ENCODE results near the gene IL1RAP.

The IL1RAP gene

GRCh38 chr3:190541560-190541959, 27.7 kb downstream of the IL1RAP start:
- Histone ChIP-seq H3K27me3 (no peaks in the 10 kb centered on the region), H3K4me1 (peaks cover 0 to 6% (median 0%) of the 10 kb centered on the region in 10 experiments; a peak in 1 of 20 replicates), H3K27ac (no peak overlapping the region)

GRCh38 chr3:190542846-190543245, 29.0 kb downstream of the IL1RAP start:
- H3K9ac ChIP-seq, result no peak overlapping the region
- H3K4me1 ChIP-seq, result no peaks in the 10 kb centered on the region
- no peaks in the 10 kb centered on the region for H3K27me3 ChIP-seq
- H3K4me2 ChIP-seq, result no peak overlapping the region
- no peak for TF ChIP-seq Cebpa-rat (IDR thresholded peaks at IDR 0.05)
- H4K20me1 ChIP-seq, result peaks cover 0 to 32% (median 0%) of the 10 kb centered on the region in 11 experiments; a peak in 4 of 22 replicates
- H3K9me3 ChIP-seq (replicated peaks in 1 of 11), result no peaks in the 10 kb centered on the region
- H3K36me3 ChIP-seq, result peaks cover 0 to 6% (median 0%) of the 10 kb centered on the region in 11 experiments; a peak in 3 of 22 replicates
- no peak overlapping the region for H3K4me3 ChIP-seq
- H3K27ac ChIP-seq, result no peak overlapping the region

More at GRCh38 chr3:190541560-190541959, 27.7 kb downstream of the IL1RAP start:
- Histone ChIP-seq H3K9me3 (replicated peaks in 1 of 11) (no peaks in the 10 kb centered on the region), H3K9ac (no peak overlapping the region), H3K36me3 (peaks cover 0 to 3% (median 0%) of the 10 kb centered on the region in 11 experiments; a peak in 2 of 22 replicates), H4K20me1 (peaks cover 0 to 24% (median 0%) of the 10 kb centered on the region in 11 experiments; a peak in 5 of 22 replicates), H3K4me2 (no peak overlapping the region), H3K4me3 (no peak overlapping the region)
- TF ChIP-seq Cebpa-rat (IDR thresholded peaks at IDR 0.05), result no peak

- peaks cover 0 to 8% (median 0%) of the 10 kb centered on the region in 11 experiments; a peak in 3 of 22 replicates for H3K36me3 ChIP-seq
- H3K4me1 ChIP-seq, result no peaks in the 10 kb centered on the region
- no peak overlapping the region for H3K9ac ChIP-seq
- no peak overlapping the region for H3K27ac ChIP-seq
- peaks cover 0 to 24% (median 0%) of the 10 kb centered on the region in 11 experiments; a peak in 4 of 22 replicates for H4K20me1 ChIP-seq
- no peaks in the 10 kb centered on the region for H3K27me3 ChIP-seq
- TF ChIP-seq Cebpa-rat (IDR thresholded peaks at IDR 0.05), result no peak
- H3K4me3 ChIP-seq, result no peak overlapping the region
- H3K9me3 ChIP-seq (replicated peaks in 1 of 11), result no peaks in the 10 kb centered on the region
- no peak overlapping the region for H3K4me2 ChIP-seq
Observed at GRCh38 chr3:190543671-190544070, 29.8 kb downstream of the IL1RAP start.

- H3K27ac ChIP-seq, result no peak overlapping the region
- H3K4me1 ChIP-seq, result no peaks in the 10 kb centered on the region
- H3K36me3 ChIP-seq, result peaks cover 0 to 8% (median 0%) of the 10 kb centered on the region in 11 experiments; a peak in 2 of 22 replicates
- TF ChIP-seq Cebpa-rat (IDR thresholded peaks at IDR 0.05), result no peak
- H3K4me3 ChIP-seq, result no peak overlapping the region
- no peak overlapping the region for H3K9ac ChIP-seq
- H4K20me1 ChIP-seq, result peaks cover 0 to 19% (median 0%) of the 10 kb centered on the region in 11 experiments; a peak in 4 of 22 replicates
- no peaks in the 10 kb centered on the region for H3K27me3 ChIP-seq
- H3K4me2 ChIP-seq, result no peak overlapping the region
- no peaks in the 10 kb centered on the region for H3K9me3 ChIP-seq (replicated peaks in 1 of 11)
Observed at GRCh38 chr3:190545191-190545590, 31.3 kb downstream of the IL1RAP start.

- H3K4me2 ChIP-seq, result no peak overlapping the region
- no peak for TF ChIP-seq Cebpa-rat (IDR thresholded peaks at IDR 0.05)
- no peaks in the 10 kb centered on the region for H3K27me3 ChIP-seq
- no peak overlapping the region for H3K9ac ChIP-seq
- no peak overlapping the region for H3K27ac ChIP-seq
- H3K9me3 ChIP-seq (replicated peaks in 1 of 11), result no peaks in the 10 kb centered on the region
- H4K20me1 ChIP-seq, result peaks cover 0 to 19% (median 0%) of the 10 kb centered on the region in 11 experiments; a peak in 4 of 22 replicates
- H3K36me3 ChIP-seq, result peaks cover 0 to 8% (median 0%) of the 10 kb centered on the region in 11 experiments; a peak in 1 of 22 replicates
- no peaks in the 10 kb centered on the region for H3K4me1 ChIP-seq
- no peak overlapping the region for H3K4me3 ChIP-seq
Observed at GRCh38 chr3:190546881-190547510, 33.1 kb downstream of the IL1RAP start.

GRCh38 chr3:190548031-190548656, 34.3 kb downstream of the IL1RAP start:
- Histone ChIP-seq H3K27me3 (no peaks in the 10 kb centered on the region), H3K4me3 (no peak overlapping the region), H3K27ac (no peak overlapping the region), H3K36me3 (peaks cover 0 to 12% (median 0%) of the 10 kb centered on the region in 11 experiments; a peak in 6 of 22 replicates), H3K9me3 (replicated peaks in 1 of 11) (peaks cover 0 to 7% (median under 1%) of the 10 kb centered on the region in 11 experiments; a peak in 7 of 22 replicates), H4K20me1 (peaks cover 0 to 19% (median 0%) of the 10 kb centered on the region in 11 experiments; a peak in 4 of 22 replicates), H3K4me2 (no peak overlapping the region), H3K4me1 (no peaks in the 10 kb centered on the region), H3K9ac (no peak overlapping the region)
- TF ChIP-seq Cebpa-rat (IDR thresholded peaks at IDR 0.05), result no peak

- TF ChIP-seq Cebpa-rat (IDR thresholded peaks at IDR 0.05), result no peak
- no peak overlapping the region for H3K4me3 ChIP-seq
- H3K27ac ChIP-seq, result no peak overlapping the region
- H3K27me3 ChIP-seq, result no peaks in the 10 kb centered on the region
- peaks cover 0 to 23% (median 4%) of the 10 kb centered on the region in 10 experiments; a peak in 10 of 20 replicates for H3K4me1 ChIP-seq
- no peak overlapping the region for H3K4me2 ChIP-seq
- H4K20me1 ChIP-seq, result peaks cover 0 to 9% (median 0%) of the 10 kb centered on the region in 11 experiments; a peak in 1 of 22 replicates
- H3K36me3 ChIP-seq, result peaks cover 0 to 23% (median 0%) of the 10 kb centered on the region in 11 experiments; a peak in 8 of 22 replicates
- no peak overlapping the region for H3K9ac ChIP-seq
- H3K9me3 ChIP-seq (replicated peaks in 1 of 11), result peaks cover 0 to 12% (median 5%) of the 10 kb centered on the region in 11 experiments; a peak in 10 of 22 replicates
Observed at GRCh38 chr3:190552021-190552420, 38.1 kb downstream of the IL1RAP start.

GRCh38 chr3:190552969-190553759, 39.3 kb downstream of the IL1RAP start:
- Histone ChIP-seq H3K9ac (no peak overlapping the region), H3K9me3 (replicated peaks in 1 of 11) (peaks cover 0 to 12% (median 5%) of the 10 kb centered on the region in 11 experiments; a peak in 10 of 22 replicates), H3K4me3 (no peak overlapping the region), H3K36me3 (peaks cover 0 to 26% (median 0%) of the 10 kb centered on the region in 11 experiments; a peak in 8 of 22 replicates), H3K27me3 (no peaks in the 10 kb centered on the region), H4K20me1 (no peaks in the 10 kb centered on the region), H3K27ac (no peak overlapping the region), H3K4me2 (no peak overlapping the region), H3K4me1 (peaks cover 0 to 34% (median 4%) of the 10 kb centered on the region in 10 experiments; a peak in 10 of 20 replicates)
- no peak for TF ChIP-seq Cebpa-rat (IDR thresholded peaks at IDR 0.05)
